Panc1 (cell line): ENCODE data around the gene PTPRF. TPM values are rescaled to one million over a fixed set of nuclear protein-coding genes. Genes with fewer than 3 reads are reported as not detected.

ENCODE experiments used
- ATAC-seq: fragments of 200-7000 bp; cut with Tn5 transposase; 2 replicates; pipeline ENCODE4 v1.9.1; 2020; ENCODE audit warnings: mild to moderate bottlenecking, moderate library complexity
- BruUV-seq: library from RNA; stranded (reverse); fragments of 400-500 nt; replicated peaks from 2 replicates; lab custom pipeline; 2021; lab: Mats Ljungman, UMichigan
- CTCF ChIA-PET: fragments of 300-600 bp; sonication (Branson Sonifier 250); formaldehyde crosslinking; loops from one replicate; lab custom pipeline; 2022; ENCODE audit warnings: antibody characterized with exemption; lab: Charles Lee
- POLR2A ChIA-PET: fragments of 300-600 bp; sonication (Branson Sonifier 250); formaldehyde crosslinking; loops from one replicate; lab custom pipeline; 2022; ENCODE audit warnings: antibody characterized with exemption; lab: Charles Lee
- DNase-seq: peaks from one replicate; pipeline ENCODE4 v3.0.0-alpha.2; 2010; ENCODE audit warnings: low read depth, low spot score
- H3K27ac ChIP-seq: 2 replicates; pipeline ENCODE4 v1.5.1; 2011; ENCODE audit warnings: mild to moderate bottlenecking, low read length, inconsistent platforms
- H3K27me3 ChIP-seq: fragments of 200-500 bp; sonication (Bioruptor generic); 2 replicates; pipeline ENCODE4 v1.6.0; 2014; ENCODE audit warnings: low read length, inconsistent platforms; ENCODE audit not compliant: control insufficient read depth, insufficient read depth
- H3K36me3 ChIP-seq: fragments of 200-500 bp; sonication (Bioruptor generic); 2 replicates; pipeline ENCODE4 v1.5.1; 2014; ENCODE audit warnings: inconsistent platforms, mild to moderate bottlenecking, low read length, moderate library complexity; ENCODE audit not compliant: control insufficient read depth, insufficient read depth
- H3K4me1 ChIP-seq: 2 replicates; pipeline ENCODE4 v1.5.1; 2011; ENCODE audit warnings: inconsistent platforms, mild to moderate bottlenecking, low read length, moderate library complexity; ENCODE audit not compliant: control insufficient read depth, insufficient read depth
- H3K4me3 ChIP-seq, 2 experiments: 2 replicates each; pipeline ENCODE4 v1.5.1; 2011 to 2012; ENCODE audit warnings: low read depth in 2 of 2, low read length in 2 of 2, mild to moderate bottlenecking in 2 of 2, inconsistent platforms in 1 of 2, moderate library complexity in 1 of 2
- H3K9me3 ChIP-seq: fragments of 200-500 bp; sonication (Bioruptor generic); 2 replicates; pipeline ENCODE4 v1.5.1; 2014; ENCODE audit warnings: low read depth, mild to moderate bottlenecking, inconsistent platforms, low read length, moderate library complexity; ENCODE audit not compliant: control insufficient read depth, insufficient read depth
- CTCF ChIP-seq: fragments of 450-650 bp; IDR thresholded peaks from 2 replicates; pipeline ENCODE4 v1.5.1; 2017; ENCODE audit warnings: mild to moderate bottlenecking
- POLR2AphosphoS5 ChIP-seq: IDR thresholded peaks from 2 replicates; pipeline ENCODE4 v1.6.1; 2012; ENCODE audit warnings: mild to moderate bottlenecking, low read depth, low read length, moderate library complexity
- REST ChIP-seq, 2 experiments: IDR thresholded peaks; 2 replicates each; pipeline ENCODE4 v1.6.1; 2011 to 2012; ENCODE audit warnings: low read depth in 2 of 2, control low read depth in 1 of 2, low read length in 1 of 2, mild to moderate bottlenecking in 1 of 2, moderate library complexity in 1 of 2; ENCODE audit not compliant: insufficient read depth in 1 of 2
- SIN3A ChIP-seq: IDR thresholded peaks from 2 replicates; pipeline ENCODE4 v1.6.1; 2012; ENCODE audit warnings: low read depth, mild to moderate bottlenecking, low read length, moderate library complexity, borderline replicate concordance; ENCODE audit not compliant: insufficient read depth
- TCF7L2 ChIP-seq: IDR thresholded peaks from 2 replicates; pipeline ENCODE4 v1.6.1; 2011; ENCODE audit warnings: mild to moderate bottlenecking, low read depth, low read length, inconsistent platforms
- in situ Hi-C: cut with HindIII; loops from 2 replicates; pipeline ENCODE4 v1.10.0; 2016; ENCODE audit warnings: low sequenced_read_pairs, low pct_unique_long_range_greater_than_20kb
- intact Hi-C: fragments of 100-400 bp; cut with micrococcal nuclease; formaldehyde crosslinking; loops from one replicate; pipeline ENCODE4 v1.10.0; 2022; ENCODE audit not compliant: unreplicated experiment
- total RNA-seq: library from RNA; stranded (reverse); gene quantifications from one replicate; pipeline ENCODE4 v1.2.1, GENCODE V29; 2021; ENCODE audit not compliant: unreplicated experiment

PTPRF gene
- total RNA-seq, 1 experiment from 2014 or later: 77.5 TPM

- intact Hi-C loops: no loop called here
These were observed 11.2 kb downstream of the PTPRF start for GRCh38 chr1:43541721-43542401.

More at GRCh38 chr1:43541721-43542401, 11.2 kb downstream of the PTPRF start:
- TF ChIP-seq SIN3A (no peak), TCF7L2 (no peak), CTCF (no peak), REST (IDR thresholded peaks at IDR 0.05; ENCODE audit: insufficient read depth in 1 of 2, low read depth in 2 of 2, low read length in 1 of 2) (no peak), POLR2AphosphoS5 (no peak)
- ChIA-PET POLR2A (no interaction called here), CTCF (no interaction called here)
- H3K4me3 ChIP-seq: no peak overlapping the region
- no peak overlapping the region for H3K27ac ChIP-seq
- in situ Hi-C loops: no loop called here
- no TSS peak for BruUV-seq
- H3K4me1 ChIP-seq: no peaks in the 10 kb centered on the region
- no peaks in the 10 kb centered on the region for H3K27me3 ChIP-seq
- ATAC-seq (no peak), DNase-seq (no peak)
- no peaks in the 10 kb centered on the region for H3K36me3 ChIP-seq
- H3K9me3 ChIP-seq: no peaks in the 10 kb centered on the region
